Hepatocyte (in vitro differentiated cells): ENCODE results near the gene MTMR3. TPM values are rescaled to one million over a fixed set of nuclear protein-coding genes. Genes with fewer than 3 reads are reported as not detected.

Source experiments
- DNase-seq: peaks from one replicate; pipeline ENCODE4 v3.0.0-alpha.2; 2016; ENCODE audit warnings: low spot score
- H2AFZ ChIP-seq: fragments of 200-600 bp; sonication (generic); 2 replicates; pipeline ENCODE4 v1.6.0; 2016; ENCODE audit warnings: antibody characterized with exemption, mild to moderate bottlenecking
- H3K27ac ChIP-seq: fragments of 200-600 bp; sonication (generic); 2 replicates; pipeline ENCODE4 v1.5.1; 2016; ENCODE audit warnings: mild to moderate bottlenecking
- H3K27me3 ChIP-seq: fragments of 200-600 bp; sonication (generic); 2 replicates; pipeline ENCODE4 v1.6.1; 2016
- H3K36me3 ChIP-seq: fragments of 200-600 bp; sonication (generic); replicated peaks from 2 replicates; pipeline ENCODE4 v1.5.1; 2016; ENCODE audit warnings: low read depth; ENCODE audit not compliant: insufficient read depth
- H3K4me1 ChIP-seq: fragments of 200-600 bp; sonication (generic); 2 replicates; pipeline ENCODE4 v1.5.1; 2016; ENCODE audit warnings: mild to moderate bottlenecking, moderate library complexity; ENCODE audit not compliant: insufficient read depth
- H3K4me2 ChIP-seq: fragments of 200-600 bp; sonication (generic); 2 replicates; pipeline ENCODE4 v1.6.0; 2016
- H3K4me3 ChIP-seq: fragments of 200-600 bp; sonication (generic); 2 replicates; pipeline ENCODE4 v1.5.1; 2016; ENCODE audit warnings: mild to moderate bottlenecking
- H3K79me2 ChIP-seq: fragments of 200-600 bp; sonication (generic); 2 replicates; pipeline ENCODE4 v1.6.0; 2017; ENCODE audit warnings: mild to moderate bottlenecking
- H3K9me2 ChIP-seq: fragments of 200-600 bp; sonication (generic); replicated peaks from 2 replicates; pipeline ENCODE4 v1.6.0; 2017; ENCODE audit warnings: mild to moderate bottlenecking; ENCODE audit not compliant: insufficient read depth
- H3K9me3 ChIP-seq: fragments of 200-600 bp; sonication (generic); 2 replicates; pipeline ENCODE4 v1.5.1; 2016; ENCODE audit warnings: low read depth, mild to moderate bottlenecking
- H4K20me1 ChIP-seq: fragments of 200-600 bp; sonication (generic); 2 replicates; pipeline ENCODE4 v1.6.0; 2016; ENCODE audit warnings: mild to moderate bottlenecking; ENCODE audit not compliant: insufficient read depth, poor library complexity, severe bottlenecking
- CTCF ChIP-seq: fragments of 200-600 bp; sonication (generic); IDR thresholded peaks from 2 replicates; pipeline ENCODE4 v1.5.1; 2016; ENCODE audit warnings: antibody characterized with exemption, mild to moderate bottlenecking; ENCODE audit not compliant: poor library complexity
- EZH2 ChIP-seq: fragments of 200-600 bp; sonication (generic); IDR thresholded peaks from 2 replicates; pipeline ENCODE4 v1.6.1; 2016; ENCODE audit warnings: antibody characterized with exemption, mild to moderate bottlenecking, borderline replicate concordance
- EZH2phosphoT487 ChIP-seq: fragments of 200-600 bp; sonication (generic); IDR thresholded peaks from one replicate; pipeline ENCODE4 v1.6.1; 2018; ENCODE audit warnings: antibody characterized with exemption, mild to moderate bottlenecking, low read depth, moderate library complexity; ENCODE audit not compliant: unreplicated experiment, severe bottlenecking
- WGBS: methylation state at CpG from one replicate; pipeline ENCODE4 v1.1.6; 2016; ENCODE audit warnings: low lambda C conversion rate; ENCODE audit errors: missing lambda C conversion rate; 5-methylcytosine and 5-hydroxymethylcytosine counted together
- polyA plus RNA-seq: library from polyadenylated mRNA; unstranded; fragments of >200 nt; fragmentation: Nextera tagmentation; extraction: Ambion mirVana; gene quantifications from 2 replicates; pipeline ENCODE4 v1.2.1, GENCODE V29; 2016
- total RNA-seq: library from RNA; depleted of rRNA; stranded (reverse); fragments of >200 nt; gene quantifications from 2 replicates; pipeline ENCODE4 v1.2.3, GENCODE V29; 2014

Gene MTMR3
- total and polyA plus RNA-seq, 2 experiments from 2014 or later: 16.2 to 42.7 TPM

- Histone ChIP-seq H3K4me2 (no peak overlapping the region), H3K9me2 (no peaks in the 10 kb centered on the region), H2AFZ (no peak overlapping the region), H4K20me1 (peaks cover 65% of the 10 kb centered on the region), H3K4me3 (no peak overlapping the region), H3K27ac (no peak overlapping the region), H3K9me3 (no peaks in the 10 kb centered on the region), H3K27me3 (no peaks in the 10 kb centered on the region), H3K4me1 (peaks cover 14% of the 10 kb centered on the region), H3K36me3 (no peaks in the 10 kb centered on the region), H3K79me2 (peaks cover 93% of the 10 kb centered on the region)
- 95% methylated on average over 5 of the region's 5 CpGs for WGBS
- TF ChIP-seq EZH2phosphoT487: no peak
- no peak for TF ChIP-seq EZH2
- no peak for TF ChIP-seq CTCF
- no peak for DNase-seq
Measured at GRCh38 chr22:29903371-29903770, 20.4 kb downstream of the MTMR3 start.

GRCh38 chr22:29904020-29904419, 21.0 kb downstream of the MTMR3 start:
- no peak overlapping the region for H3K4me2 ChIP-seq
- no peak overlapping the region for H2AFZ ChIP-seq
- no peaks in the 10 kb centered on the region for H3K36me3 ChIP-seq
- H3K27me3 ChIP-seq: no peaks in the 10 kb centered on the region
- H3K79me2 ChIP-seq: peaks cover 93% of the 10 kb centered on the region
- H3K27ac ChIP-seq: no peak overlapping the region
- DNase-seq: no peak
- WGBS: 81% methylated on average over 3 of the region's 3 CpGs
- no peaks in the 10 kb centered on the region for H3K9me2 ChIP-seq
- peaks cover 18% of the 10 kb centered on the region for H3K4me1 ChIP-seq
- no peak for TF ChIP-seq EZH2
- peaks cover 64% of the 10 kb centered on the region for H4K20me1 ChIP-seq
- H3K9me3 ChIP-seq: no peaks in the 10 kb centered on the region
- no peak overlapping the region for H3K4me3 ChIP-seq

GRCh38 chr22:29907753-29908515, 25.0 kb downstream of the MTMR3 start:
- Histone ChIP-seq H2AFZ (no peak overlapping the region), H3K27ac (peak overlapping the region; percentile 75), H3K4me3 (peak overlapping the region; percentile 5), H3K36me3 (no peaks in the 10 kb centered on the region), H3K9me2 (no peaks in the 10 kb centered on the region), H3K27me3 (no peaks in the 10 kb centered on the region), H4K20me1 (peaks cover 62% of the 10 kb centered on the region), H3K9me3 (no peaks in the 10 kb centered on the region), H3K79me2 (peaks cover 93% of the 10 kb centered on the region), H3K4me2 (peak overlapping the region; percentile 55), H3K4me1 (peaks cover 24% of the 10 kb centered on the region)
- 32% methylated on average over 5 of the region's 5 CpGs for WGBS
- no peak for TF ChIP-seq EZH2phosphoT487
- no peak for TF ChIP-seq EZH2
- TF ChIP-seq CTCF: no peak
- peak; percentile 92 for DNase-seq

- Histone ChIP-seq H4K20me1 (peaks cover 80% of the 10 kb centered on the region), H3K9me3 (no peaks in the 10 kb centered on the region), H3K4me2 (no peak overlapping the region), H3K4me1 (peaks cover 53% of the 10 kb centered on the region), H3K4me3 (no peak overlapping the region), H3K36me3 (no peaks in the 10 kb centered on the region), H3K9me2 (no peaks in the 10 kb centered on the region), H3K79me2 (peaks cover 93% of the 10 kb centered on the region), H2AFZ (no peak overlapping the region), H3K27ac (no peak overlapping the region), H3K27me3 (no peaks in the 10 kb centered on the region)
- TF ChIP-seq EZH2phosphoT487: no peak
- no peak for TF ChIP-seq CTCF
- TF ChIP-seq EZH2: no peak
- no peak for DNase-seq
- WGBS: 97% methylated on average over 4 of the region's 4 CpGs
Measured at GRCh38 chr22:29912141-29912540, 29.2 kb downstream of the MTMR3 start.
